DND-41 (cell line): Measurements from ENCODE around the gene VPS50.

ENCODE experiments used
- ATAC-seq: fragments of 200-7000 bp; cut with Tn5 transposase; 3 replicates; pipeline ENCODE4 v1.9.1; 2021; ENCODE audit warnings: low read depth; ENCODE audit not compliant: insufficient read depth
- DNase-seq: peaks from one replicate; pipeline ENCODE4 v3.0.0-alpha.2; 2020
- H2AFZ ChIP-seq: 2 replicates; pipeline ENCODE4 v1.6.0; 2012; ENCODE audit warnings: low read depth, low read length
- H3K27ac ChIP-seq: 2 replicates; pipeline ENCODE4 v1.5.1; 2012; ENCODE audit warnings: low read length, inconsistent platforms
- H3K27me3 ChIP-seq: fragments of 200-600 bp; sonication (generic); 2 replicates; pipeline ENCODE4 v1.6.0; 2012; ENCODE audit warnings: low read length, mild to moderate bottlenecking, inconsistent platforms; ENCODE audit not compliant: insufficient read depth, poor library complexity
- H3K36me3 ChIP-seq: 2 replicates; pipeline ENCODE4 v1.5.1; 2012; ENCODE audit warnings: low read length, inconsistent platforms; ENCODE audit not compliant: insufficient read depth
- H3K4me1 ChIP-seq: 2 replicates; pipeline ENCODE4 v1.5.1; 2012; ENCODE audit warnings: mild to moderate bottlenecking, low read length; ENCODE audit not compliant: insufficient read depth
- H3K4me2 ChIP-seq: 2 replicates; pipeline ENCODE4 v1.6.0; 2012; ENCODE audit warnings: mild to moderate bottlenecking, moderate library complexity, low read length, inconsistent platforms; ENCODE audit not compliant: insufficient read depth
- H3K4me3 ChIP-seq, 2 experiments: fragments of 200-600 bp in 1 of 2; shearing (Covaris generic) in 1 of 2; 2 replicates each; pipeline ENCODE4 v1.5.1; 2012 to 2016; ENCODE audit warnings: inconsistent platforms in 2 of 2, low read length in 2 of 2, mild to moderate bottlenecking in 2 of 2, low read depth in 1 of 2, moderate library complexity in 1 of 2
- H3K79me2 ChIP-seq: 2 replicates; pipeline ENCODE4 v1.6.0; 2012; ENCODE audit warnings: low read length, inconsistent platforms; ENCODE audit not compliant: insufficient read depth
- H3K9ac ChIP-seq: 2 replicates; pipeline ENCODE4 v1.6.0; 2012; ENCODE audit warnings: low read depth, mild to moderate bottlenecking, inconsistent platforms, low read length, moderate library complexity
- H3K9me3 ChIP-seq: 2 replicates; pipeline ENCODE4 v1.5.1; 2012; ENCODE audit warnings: low read length, moderate library complexity, mild to moderate bottlenecking, inconsistent platforms; ENCODE audit not compliant: insufficient read depth, severe bottlenecking
- H4K20me1 ChIP-seq: 2 replicates; pipeline ENCODE4 v1.6.0; 2012; ENCODE audit warnings: low read length; ENCODE audit not compliant: insufficient read depth
- CTCF ChIP-seq: IDR thresholded peaks from 2 replicates; pipeline ENCODE4 v1.5.1; 2012; ENCODE audit warnings: borderline replicate concordance, low read length, moderate library complexity, mild to moderate bottlenecking; ENCODE audit not compliant: poor library complexity, severe bottlenecking; ENCODE audit errors: extremely low read depth
- EZH2 ChIP-seq: IDR thresholded peaks from 3 replicates; pipeline ENCODE4 v1.6.1; 2012; ENCODE audit warnings: borderline replicate concordance, low read depth, mild to moderate bottlenecking, moderate library complexity, low read length, inconsistent platforms; ENCODE audit not compliant: severe bottlenecking

The VPS50 gene

GRCh38 chr7:93301736-93302135 lies 69.6 kb downstream of the VPS50 start:
- H2AFZ ChIP-seq = no peak overlapping the region
- no peaks in the 10 kb centered on the region for H3K4me1 ChIP-seq
- DNase-seq (no peak), ATAC-seq (no peak)
- H3K27me3 ChIP-seq = no peaks in the 10 kb centered on the region
- no peaks in the 10 kb centered on the region for H3K9me3 ChIP-seq
- H3K4me3 ChIP-seq = no peak overlapping the region
- no peaks in the 10 kb centered on the region for H4K20me1 ChIP-seq
- TF ChIP-seq EZH2 (no peak), CTCF (no peak)
- H3K79me2 ChIP-seq = no peaks in the 10 kb centered on the region
- no peak overlapping the region for H3K9ac ChIP-seq
- H3K4me2 ChIP-seq = no peak overlapping the region
- H3K36me3 ChIP-seq = peaks cover 5% of the 10 kb centered on the region; the same call in 1 of the 2 replicates
- no peak overlapping the region for H3K27ac ChIP-seq

GRCh38 chr7:93307131-93307660 lies 75.0 kb downstream of the VPS50 start:
- H4K20me1 ChIP-seq = no peaks in the 10 kb centered on the region
- no peaks in the 10 kb centered on the region for H3K27me3 ChIP-seq
- H3K79me2 ChIP-seq = no peaks in the 10 kb centered on the region
- no peak overlapping the region for H3K9ac ChIP-seq
- no peak overlapping the region for H3K27ac ChIP-seq
- H3K4me1 ChIP-seq = no peaks in the 10 kb centered on the region
- TF ChIP-seq EZH2 = no peak
- no peak for TF ChIP-seq CTCF
- DNase-seq (no peak), ATAC-seq (no peak)
- H3K4me2 ChIP-seq = no peak overlapping the region
- no peak overlapping the region for H3K4me3 ChIP-seq
- H2AFZ ChIP-seq = no peak overlapping the region
- no peaks in the 10 kb centered on the region for H3K9me3 ChIP-seq
- peaks cover 6% of the 10 kb centered on the region; the same call in 1 of the 2 replicates for H3K36me3 ChIP-seq

- peaks cover 11% of the 10 kb centered on the region; the same call in 1 of the 2 replicates for H3K36me3 ChIP-seq
- H3K27me3 ChIP-seq = no peaks in the 10 kb centered on the region
- H4K20me1 ChIP-seq = no peaks in the 10 kb centered on the region
- H3K4me3 ChIP-seq = no peak overlapping the region
- no peak overlapping the region for H3K9ac ChIP-seq
- H3K27ac ChIP-seq = no peak overlapping the region
- TF ChIP-seq EZH2 (no peak), CTCF (no peak)
- H2AFZ ChIP-seq = no peak overlapping the region
- H3K4me1 ChIP-seq = no peaks in the 10 kb centered on the region
- H3K9me3 ChIP-seq = no peaks in the 10 kb centered on the region
- ATAC-seq (no peak), DNase-seq (no peak)
- no peak overlapping the region for H3K4me2 ChIP-seq
- no peaks in the 10 kb centered on the region for H3K79me2 ChIP-seq
Observed at GRCh38 chr7:93307943-93308342, 75.8 kb downstream of the VPS50 start.
